Measurements from ENCODE around the gene KIF16B.

GRCh38 chr20:16349523-16350260 lies 223.6 kb downstream of the KIF16B start:
- TF ChIP-seq SIN3A (IDR thresholded peaks at IDR 0.05; ENCODE audit: borderline replicate concordance, insufficient read depth, low read length) (no peak), POLR2AphosphoS5 (IDR thresholded peaks at IDR 0.05; ENCODE audit: low read depth, low read length) (no peak), TAF1 (IDR thresholded peaks at IDR 0.05; ENCODE audit: borderline replicate concordance, insufficient read depth, low read length) (no peak), REST (IDR thresholded peaks at IDR 0.05; ENCODE audit: insufficient read depth in 1 of 2, low read depth in 2 of 2, low read length in 2 of 2) (no peak), FOXP2 (optimal IDR thresholded peaks at IDR 0.05; ENCODE audit: borderline replicate concordance, extremely low read depth, extremely low read length, insufficient read depth) (no peak)
